Neural progenitor cell (in vitro differentiated cells): ENCODE data around the gene RNF4.

Source experiments
- CTCF ChIP-seq: fragments of 200-600 bp; sonication (generic); IDR thresholded peaks from 2 replicates; pipeline ENCODE4 v1.5.1; 2017; ENCODE audit warnings: antibody characterized with exemption, mild to moderate bottlenecking
- EZH2 ChIP-seq: fragments of 200-600 bp; sonication (generic); IDR thresholded peaks from 2 replicates; pipeline ENCODE4 v1.6.1; 2017; ENCODE audit warnings: antibody characterized with exemption, mild to moderate bottlenecking, moderate library complexity

- no peak for TF ChIP-seq CTCF
- no peak for TF ChIP-seq EZH2
Measured at GRCh38 chr4:2497324-2497723, 28.4 kb downstream of the RNF4 start.
